H9 (cell line): ENCODE measurements around the gene TP53TG5. TPM values are rescaled to one million over a fixed set of nuclear protein-coding genes. Genes with fewer than 3 reads are reported as not detected.

Experiments
- DNase-seq: peaks from one replicate; pipeline ENCODE4 v3.0.0-alpha.2; 2017
- H2AFZ ChIP-seq: one replicate; pipeline ENCODE4 v1.6.1; 2013; ENCODE audit warnings: mild to moderate bottlenecking, low read length, control low read depth, moderate library complexity
- H2AK5ac ChIP-seq: 2 replicates; pipeline ENCODE4 v1.6.1; 2013; ENCODE audit warnings: low read length, control low read depth, mixed read lengths; ENCODE audit not compliant: insufficient read length
- H2BK120ac ChIP-seq: one replicate; pipeline ENCODE4 v1.6.1; 2013; ENCODE audit warnings: low read depth, mild to moderate bottlenecking, low read length, control low read depth, inconsistent platforms; ENCODE audit not compliant: poor library complexity, severe bottlenecking
- H2BK12ac ChIP-seq: 2 replicates; pipeline ENCODE4 v1.6.1; 2013; ENCODE audit warnings: low read length, control low read depth, mixed read lengths, low read depth; ENCODE audit not compliant: insufficient read length
- H2BK15ac ChIP-seq: 2 replicates; pipeline ENCODE4 v1.6.1; 2013; ENCODE audit warnings: low read depth, low read length, control low read depth
- H2BK20ac ChIP-seq: one replicate; pipeline ENCODE4 v1.6.1; 2013; ENCODE audit warnings: low read depth, mild to moderate bottlenecking, low read length, control low read depth, inconsistent platforms; ENCODE audit not compliant: poor library complexity, severe bottlenecking
- H2BK5ac ChIP-seq: 2 replicates; pipeline ENCODE4 v1.6.1; 2013; ENCODE audit warnings: low read length, control low read depth, mixed read lengths; ENCODE audit not compliant: insufficient read length
- H3K14ac ChIP-seq: 2 replicates; pipeline ENCODE4 v1.6.1; 2013; ENCODE audit warnings: low read length, control low read depth; ENCODE audit not compliant: insufficient read depth
- H3K18ac ChIP-seq: 2 replicates; pipeline ENCODE4 v1.6.1; 2013; ENCODE audit warnings: low read depth, mild to moderate bottlenecking, mixed read lengths, low read length, control low read depth; ENCODE audit not compliant: insufficient read length
- H3K23ac ChIP-seq: 2 replicates; pipeline ENCODE4 v1.6.1; 2013; ENCODE audit warnings: low read length, control low read depth, mixed read lengths, low read depth; ENCODE audit not compliant: insufficient read length
- H3K23me2 ChIP-seq: 2 replicates; pipeline ENCODE4 v1.6.1; 2013; ENCODE audit warnings: low read depth, mild to moderate bottlenecking, mixed read lengths, low read length, control low read depth; ENCODE audit not compliant: insufficient read length, poor library complexity, severe bottlenecking
- H3K27ac ChIP-seq: 2 replicates; pipeline ENCODE4 v1.5.1; 2013; ENCODE audit warnings: low read length, control low read depth, mixed read lengths, low read depth; ENCODE audit not compliant: insufficient read length
- H3K27me3 ChIP-seq: 2 replicates; pipeline ENCODE4 v1.6.1; 2013; ENCODE audit warnings: low read length, control low read depth, inconsistent platforms; ENCODE audit not compliant: insufficient read depth
- H3K4ac ChIP-seq: 2 replicates; pipeline ENCODE4 v1.6.1; 2013; ENCODE audit warnings: low read depth, mild to moderate bottlenecking, control low read depth, inconsistent platforms, low read length, moderate library complexity
- H3K4me1 ChIP-seq: 2 replicates; pipeline ENCODE4 v1.6.1; 2013; ENCODE audit warnings: low read length, control low read depth, inconsistent platforms; ENCODE audit not compliant: insufficient read depth
- H3K4me2 ChIP-seq: 2 replicates; pipeline ENCODE4 v1.6.1; 2013; ENCODE audit warnings: low read length, control low read depth, mixed read lengths; ENCODE audit not compliant: insufficient read length, insufficient read depth
- H3K56ac ChIP-seq: 2 replicates; pipeline ENCODE4 v1.6.1; 2013; ENCODE audit warnings: low read depth, mild to moderate bottlenecking, mixed read lengths, low read length, control low read depth; ENCODE audit not compliant: insufficient read length
- H3K79me1 ChIP-seq: 2 replicates; pipeline ENCODE4 v1.6.1; 2013; ENCODE audit warnings: low read depth, mild to moderate bottlenecking, moderate library complexity, low read length, control low read depth, inconsistent platforms; ENCODE audit not compliant: insufficient read depth, poor library complexity, severe bottlenecking
- H3K79me2 ChIP-seq: 2 replicates; pipeline ENCODE4 v1.6.1; 2013; ENCODE audit warnings: low read length, control low read depth, inconsistent platforms; ENCODE audit not compliant: insufficient read depth
- H3K9ac ChIP-seq: 2 replicates; pipeline ENCODE4 v1.6.1; 2013; ENCODE audit warnings: low read length, control low read depth, mixed read lengths; ENCODE audit not compliant: insufficient read length; ENCODE audit errors: extremely low read depth
- H3K9me3 ChIP-seq: one replicate; pipeline ENCODE4 v1.6.1; 2013; ENCODE audit warnings: low read depth, low read length, inconsistent platforms; ENCODE audit not compliant: control insufficient read depth
- H3T11ph ChIP-seq: one replicate; pipeline ENCODE4 v1.6.1; 2013; ENCODE audit warnings: mild to moderate bottlenecking, low read length, control low read depth, inconsistent platforms
- H4K20me1 ChIP-seq: one replicate; pipeline ENCODE4 v1.6.1; 2013; ENCODE audit not compliant: control insufficient read depth, insufficient read length, insufficient read depth
- H4K5ac ChIP-seq: 2 replicates; pipeline ENCODE4 v1.6.1; 2013; ENCODE audit warnings: low read depth, mild to moderate bottlenecking, mixed read lengths, low read length, control low read depth; ENCODE audit not compliant: insufficient read length
- H4K8ac ChIP-seq: replicated peaks from 2 replicates; pipeline ENCODE4 v1.6.1; 2013; ENCODE audit warnings: low read length, control low read depth, mixed read lengths, low read depth; ENCODE audit not compliant: insufficient read length
- H4K91ac ChIP-seq: 2 replicates; pipeline ENCODE4 v1.6.1; 2013; ENCODE audit warnings: low read depth, mild to moderate bottlenecking, moderate library complexity, mixed read lengths, low read length, control low read depth; ENCODE audit not compliant: insufficient read length
- H3K27ac Mint-ChIP-seq, 3 experiments: 2 replicates in 2 of 3; 3 replicates in 1 of 3; pipeline ENCODE4 v1.8.0; 2020 to 2021; ENCODE audit warnings: mixed read lengths in 3 of 3, mild to moderate bottlenecking in 1 of 3, moderate library complexity in 1 of 3
- H3K27me3 Mint-ChIP-seq: 2 replicates; pipeline ENCODE4 v1.8.0; 2021; ENCODE audit warnings: low read depth, mild to moderate bottlenecking, moderate library complexity, mixed read lengths
- H3K36me3 Mint-ChIP-seq, 3 experiments: 2 replicates in 2 of 3; 3 replicates in 1 of 3; pipeline ENCODE4 v1.8.0; 2020 to 2021; ENCODE audit warnings: low read depth in 3 of 3, mixed read lengths in 3 of 3; ENCODE audit not compliant: insufficient read depth in 1 of 3
- H3K4me1 Mint-ChIP-seq, 2 experiments: 2 replicates each; pipeline ENCODE4 v1.8.0; 2020; ENCODE audit warnings: mixed read lengths in 2 of 2
- H3K4me3 Mint-ChIP-seq, 2 experiments: 2 replicates in 1 of 2; 3 replicates in 1 of 2; pipeline ENCODE4 v1.8.0; 2020 to 2021; ENCODE audit warnings: mild to moderate bottlenecking in 2 of 2, mixed read lengths in 2 of 2, moderate library complexity in 1 of 2
- H3K9me3 Mint-ChIP-seq, 2 experiments: 2 replicates in 1 of 2; 3 replicates in 1 of 2; pipeline ENCODE4 v1.8.0; 2020; ENCODE audit warnings: mild to moderate bottlenecking in 2 of 2, mixed read lengths in 2 of 2, moderate library complexity in 1 of 2
- WGBS: extraction: QIAGEN DNeasy Blood & Tissue Kit; methylation state at CpG from one replicate; pipeline ENCODE4 v1.1.7; 2013; ENCODE audit warnings: missing lambda C conversion rate, low lambda C conversion rate, mixed read lengths; ENCODE audit not compliant: insufficient read length; ENCODE audit errors: extremely low coverage; 5-methylcytosine and 5-hydroxymethylcytosine counted together
- total RNA-seq: library from RNA; stranded (reverse); gene quantifications from 2 replicates; pipeline ENCODE4 v1.2.1, GENCODE V29; 2021
- TF ChIP-seq, protein P1 (sequence below): fragments of 200-600 bp; sonication (generic); conservative IDR thresholded peaks from 3 replicates; pipeline ENCODE4 v1.8.0; 2021; ENCODE audit warnings: antibody characterized with exemption, mild to moderate bottlenecking

TP53TG5 gene
- total RNA-seq, 1 experiment from 2014 or later, result not detected

GRCh38 chr20:45325371-45325770 is 52.8 kb downstream of the TP53TG5 start:
- Histone ChIP-seq H3K23me2 (no peaks in the 10 kb centered on the region), H2BK5ac (no peak overlapping the region), H2BK120ac (no peak overlapping the region), H3K79me1 (no peaks in the 10 kb centered on the region), H3K18ac (no peak overlapping the region), H4K91ac (no peak overlapping the region), H3K27me3 (no peaks in the 10 kb centered on the region), H3K9ac (no peak overlapping the region), H2BK15ac (no peak overlapping the region), H3K4me2 (no peak overlapping the region), H3K4ac (no peak overlapping the region), H2BK20ac (no peak overlapping the region), H3K56ac (no peak overlapping the region), H3T11ph (no peak overlapping the region), H3K23ac (no peak overlapping the region), H4K8ac (no peak overlapping the region), H3K14ac (no peak overlapping the region), H2BK12ac (no peak overlapping the region), H2AK5ac (no peak overlapping the region), H3K79me2 (no peaks in the 10 kb centered on the region), H3K4me1 (no peaks in the 10 kb centered on the region), H3K27ac (no peak overlapping the region), H2AFZ (no peak overlapping the region), H3K9me3 (no peaks in the 10 kb centered on the region), H4K5ac (no peak overlapping the region), H4K20me1 (no peaks in the 10 kb centered on the region)
- Mint-ChIP-seq H3K4me1 (peaks cover 5 to 6% of the 10 kb centered on the region in 2 experiments; a peak in 1 of 4 replicates), H3K4me3 (no peak overlapping the region; a peak in 1 of 5 replicates), H3K27me3 (no peaks in the 10 kb centered on the region), H3K36me3 (peaks cover 8 to 33% (median 30%) of the 10 kb centered on the region in 3 experiments; a peak in 6 of 7 replicates), H3K27ac (peak overlapping the region in 2 of 3 experiments; percentile 44 to 67; a peak in 2 of 7 replicates), H3K9me3 (no peaks in the 10 kb centered on the region)
- TF ChIP-seq, protein P1, sequence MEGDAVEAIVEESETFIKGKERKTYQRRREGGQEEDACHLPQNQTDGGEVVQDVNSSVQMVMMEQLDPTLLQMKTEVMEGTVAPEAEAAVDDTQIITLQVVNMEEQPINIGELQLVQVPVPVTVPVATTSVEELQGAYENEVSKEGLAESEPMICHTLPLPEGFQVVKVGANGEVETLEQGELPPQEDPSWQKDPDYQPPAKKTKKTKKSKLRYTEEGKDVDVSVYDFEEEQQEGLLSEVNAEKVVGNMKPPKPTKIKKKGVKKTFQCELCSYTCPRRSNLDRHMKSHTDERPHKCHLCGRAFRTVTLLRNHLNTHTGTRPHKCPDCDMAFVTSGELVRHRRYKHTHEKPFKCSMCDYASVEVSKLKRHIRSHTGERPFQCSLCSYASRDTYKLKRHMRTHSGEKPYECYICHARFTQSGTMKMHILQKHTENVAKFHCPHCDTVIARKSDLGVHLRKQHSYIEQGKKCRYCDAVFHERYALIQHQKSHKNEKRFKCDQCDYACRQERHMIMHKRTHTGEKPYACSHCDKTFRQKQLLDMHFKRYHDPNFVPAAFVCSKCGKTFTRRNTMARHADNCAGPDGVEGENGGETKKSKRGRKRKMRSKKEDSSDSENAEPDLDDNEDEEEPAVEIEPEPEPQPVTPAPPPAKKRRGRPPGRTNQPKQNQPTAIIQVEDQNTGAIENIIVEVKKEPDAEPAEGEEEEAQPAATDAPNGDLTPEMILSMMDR, result no peak
- DNase-seq, result no peak
- WGBS, result no CpG with 5 or more reads among the region's 6 CpGs
